ENCODE measurements around the gene SDC3.
"Not testable (repeated sequence)": the region's sequence is repeated elsewhere in the genome, so short reads cannot be mapped to it uniquely, and the experiment has no call there.

Gene SDC3

DNA sequence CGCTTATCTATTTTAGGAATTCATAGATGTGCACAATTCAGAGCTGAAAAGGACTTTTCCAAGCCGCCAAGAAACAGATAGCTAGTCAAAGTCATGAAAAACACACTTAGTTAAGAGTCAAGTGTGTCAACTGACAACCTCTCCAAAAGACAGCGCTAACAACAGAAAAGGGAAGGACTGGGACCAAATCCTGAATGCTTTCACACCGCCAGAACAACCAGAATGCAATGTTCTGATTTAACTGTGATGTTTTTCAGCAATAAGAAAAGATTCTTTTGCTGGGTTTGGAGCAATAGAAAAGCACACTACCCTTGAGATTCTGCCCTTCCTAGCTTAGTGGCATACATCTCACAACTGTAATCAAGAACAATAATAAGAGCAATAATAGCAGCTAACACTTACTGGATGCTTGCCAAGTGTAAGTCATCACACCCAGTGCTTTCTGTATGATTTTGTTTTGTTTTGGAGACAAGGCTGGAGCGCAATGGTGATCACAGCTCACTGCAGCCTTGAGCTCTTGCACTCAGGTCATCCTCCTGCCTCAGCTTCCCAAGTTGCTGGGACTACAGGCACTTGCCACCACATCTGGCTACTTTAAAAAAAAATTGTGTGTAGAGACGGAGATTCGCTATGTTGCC, 33.9 kb upstream of the SDC3 start:
- Histone ChIP-seq H3K9ac (ENCODE audit: low read length) (no peak overlapping the region), H3K36me3 (ENCODE audit: control insufficient read depth, insufficient read depth, low read length) (peaks cover 4% of the 10 kb centered on the region)

GRCh38 chr1:30940541-30940940, 32.0 kb upstream of the SDC3 start:
- Histone ChIP-seq H3K4me1 (ENCODE audit: control insufficient read depth, insufficient read depth, low read length) (no peaks in the 10 kb centered on the region), H3K27me3 (ENCODE audit: control insufficient read depth, insufficient read depth, low read length) (no peaks in the 10 kb centered on the region), H3K36me3 (ENCODE audit: control insufficient read depth, insufficient read depth, low read length) (peaks cover 14% of the 10 kb centered on the region), H3K4me3 (ENCODE audit: low read length) (no peak overlapping the region), H3K9me3 (ENCODE audit: control insufficient read depth, low read length) (no peaks in the 10 kb centered on the region), H3K9ac (ENCODE audit: low read length) (no peak overlapping the region)

More for the DNA sequence above, 33.9 kb upstream of the SDC3 start:
- Histone ChIP-seq H3K4me1 (ENCODE audit: control insufficient read depth, insufficient read depth, low read length) (no peaks in the 10 kb centered on the region), H3K27me3 (ENCODE audit: control insufficient read depth, insufficient read depth, low read length) (no peaks in the 10 kb centered on the region), H3K9me3 (ENCODE audit: control insufficient read depth, low read length) (no peaks in the 10 kb centered on the region), H3K4me3 (ENCODE audit: low read length) (no peak overlapping the region)

GRCh38 chr1:30936541-30937171, 28.1 kb upstream of the SDC3 start:
- Histone ChIP-seq H3K36me3 (ENCODE audit: control insufficient read depth, insufficient read depth, low read length) (peaks cover 15% of the 10 kb centered on the region), H3K9ac (ENCODE audit: low read length) (no peak overlapping the region), H3K9me3 (ENCODE audit: control insufficient read depth, low read length) (no peaks in the 10 kb centered on the region), H3K4me3 (ENCODE audit: low read length) (no peak overlapping the region), H3K4me1 (ENCODE audit: control insufficient read depth, insufficient read depth, low read length) (no peaks in the 10 kb centered on the region), H3K27me3 (ENCODE audit: control insufficient read depth, insufficient read depth, low read length) (no peaks in the 10 kb centered on the region)

DNA sequence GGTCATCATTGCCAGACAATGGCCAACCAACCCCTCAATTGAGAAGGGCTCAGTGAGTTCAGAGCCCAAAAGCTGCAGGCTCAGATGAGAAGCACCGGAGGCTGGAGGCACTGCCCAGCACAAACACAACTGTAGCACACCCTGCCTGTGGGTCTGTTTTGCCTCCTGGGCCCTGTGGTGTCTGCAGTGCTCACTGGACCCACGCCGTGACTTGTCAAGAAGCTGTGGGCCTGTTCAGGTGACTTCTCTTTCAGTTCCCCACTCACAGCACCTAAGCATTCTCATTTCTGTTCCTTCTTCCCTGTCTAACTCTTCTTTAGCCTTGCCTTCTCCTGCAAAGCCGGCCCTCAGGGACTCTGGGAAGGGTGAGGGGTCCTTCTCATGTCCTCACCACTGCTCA, 27.2 kb upstream of the SDC3 start:
- H3K9ac ChIP-seq (ENCODE audit: low read length); H3K27me3 ChIP-seq (ENCODE audit: control insufficient read depth, insufficient read depth, low read length); H3K4me3 ChIP-seq (ENCODE audit: low read length); H3K4me1 ChIP-seq (ENCODE audit: control insufficient read depth, insufficient read depth, low read length); H3K9me3 ChIP-seq (ENCODE audit: control insufficient read depth, low read length): not testable (repeated sequence)
- peaks cover 18% of the 10 kb centered on the region for H3K36me3 ChIP-seq (ENCODE audit: control insufficient read depth, insufficient read depth, low read length)

DNA sequence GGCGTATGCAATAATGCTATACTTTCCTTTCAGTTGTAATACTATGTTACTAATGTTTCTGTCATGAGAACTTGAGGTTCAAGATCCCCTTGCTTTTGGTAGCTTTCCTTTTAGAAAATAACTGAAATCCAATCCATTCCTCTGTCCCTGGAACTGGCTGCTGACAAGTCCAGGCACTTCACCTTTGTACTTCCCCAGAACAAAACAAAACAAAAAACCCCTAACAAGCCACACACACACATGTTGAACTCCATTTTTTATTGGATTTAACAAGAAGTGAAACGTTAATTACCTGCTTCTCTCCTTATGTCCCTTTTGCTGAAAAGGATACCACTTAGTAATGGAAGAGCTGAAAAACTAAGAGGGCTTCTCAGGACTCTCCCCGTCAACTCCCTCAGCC, 26.1 kb upstream of the SDC3 start:
- H3K36me3 ChIP-seq (ENCODE audit: control insufficient read depth, insufficient read depth, low read length) = peaks cover 18% of the 10 kb centered on the region
- no peaks in the 10 kb centered on the region for H3K27me3 ChIP-seq (ENCODE audit: control insufficient read depth, insufficient read depth, low read length)
- H3K4me1 ChIP-seq (ENCODE audit: control insufficient read depth, insufficient read depth, low read length) = no peaks in the 10 kb centered on the region
- no peak overlapping the region for H3K4me3 ChIP-seq (ENCODE audit: low read length)
- no peaks in the 10 kb centered on the region for H3K9me3 ChIP-seq (ENCODE audit: control insufficient read depth, low read length)
- H3K9ac ChIP-seq (ENCODE audit: low read length) = no peak overlapping the region

DNA sequence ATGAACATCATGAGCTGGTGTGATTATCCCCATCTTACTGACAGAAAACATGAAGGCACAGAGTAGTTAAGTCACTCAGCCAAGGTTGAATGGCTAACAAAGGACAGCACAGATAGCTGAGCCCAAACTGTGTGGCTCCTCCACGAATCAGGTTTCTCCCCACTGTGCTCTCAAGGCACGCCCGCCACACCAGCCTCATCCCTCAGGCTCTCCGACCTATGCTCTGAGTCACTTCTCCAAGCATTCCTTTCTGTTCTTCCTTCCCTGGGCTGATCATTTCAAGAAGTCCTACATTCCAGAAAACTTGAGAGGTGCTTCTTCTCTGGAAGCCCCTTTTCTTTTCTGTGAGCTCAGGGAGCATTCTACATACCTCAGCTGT, 25.3 kb upstream of the SDC3 start:
- no peaks in the 10 kb centered on the region for H3K4me1 ChIP-seq (ENCODE audit: control insufficient read depth, insufficient read depth, low read length)
- peaks cover 18% of the 10 kb centered on the region for H3K36me3 ChIP-seq (ENCODE audit: control insufficient read depth, insufficient read depth, low read length)
- H3K9me3 ChIP-seq (ENCODE audit: control insufficient read depth, low read length) = no peaks in the 10 kb centered on the region
- H3K4me3 ChIP-seq (ENCODE audit: low read length) = no peak overlapping the region
- no peaks in the 10 kb centered on the region for H3K27me3 ChIP-seq (ENCODE audit: control insufficient read depth, insufficient read depth, low read length)
- no peak overlapping the region for H3K9ac ChIP-seq (ENCODE audit: low read length)

DNA sequence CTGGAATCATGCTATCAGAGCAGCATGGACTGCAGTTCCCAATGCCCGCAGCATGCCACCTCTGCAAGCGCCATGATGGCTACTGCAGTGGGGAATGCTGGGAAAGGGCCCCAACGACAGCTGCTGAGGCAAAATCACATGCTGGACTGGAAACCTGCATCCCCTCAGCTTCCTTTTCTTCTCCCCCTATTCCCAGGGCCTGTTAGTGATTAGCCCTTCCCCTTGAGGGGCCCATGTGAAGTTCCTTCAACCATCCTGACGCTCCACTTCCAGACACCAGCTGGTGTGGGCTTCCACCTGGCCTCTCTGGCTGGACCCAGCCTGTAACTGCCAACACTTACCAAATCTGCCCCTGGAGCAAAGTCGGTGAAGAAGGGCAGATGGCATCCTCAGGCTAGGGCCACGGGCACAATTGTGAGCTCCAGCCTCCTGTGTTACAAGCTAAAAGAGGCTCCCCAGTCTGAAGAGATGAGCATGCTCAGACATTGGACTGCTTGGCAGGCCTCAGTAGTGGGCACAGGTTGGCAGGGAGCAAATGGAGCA, 22.1 kb upstream of the SDC3 start:
- H3K4me3 ChIP-seq (ENCODE audit: low read length) = no peak overlapping the region
- no peaks in the 10 kb centered on the region for H3K4me1 ChIP-seq (ENCODE audit: control insufficient read depth, insufficient read depth, low read length)
- H3K9ac ChIP-seq (ENCODE audit: low read length) = no peak overlapping the region
- no peaks in the 10 kb centered on the region for H3K9me3 ChIP-seq (ENCODE audit: control insufficient read depth, low read length)
- no peaks in the 10 kb centered on the region for H3K27me3 ChIP-seq (ENCODE audit: control insufficient read depth, insufficient read depth, low read length)
- peaks cover 9% of the 10 kb centered on the region for H3K36me3 ChIP-seq (ENCODE audit: control insufficient read depth, insufficient read depth, low read length)

DNA sequence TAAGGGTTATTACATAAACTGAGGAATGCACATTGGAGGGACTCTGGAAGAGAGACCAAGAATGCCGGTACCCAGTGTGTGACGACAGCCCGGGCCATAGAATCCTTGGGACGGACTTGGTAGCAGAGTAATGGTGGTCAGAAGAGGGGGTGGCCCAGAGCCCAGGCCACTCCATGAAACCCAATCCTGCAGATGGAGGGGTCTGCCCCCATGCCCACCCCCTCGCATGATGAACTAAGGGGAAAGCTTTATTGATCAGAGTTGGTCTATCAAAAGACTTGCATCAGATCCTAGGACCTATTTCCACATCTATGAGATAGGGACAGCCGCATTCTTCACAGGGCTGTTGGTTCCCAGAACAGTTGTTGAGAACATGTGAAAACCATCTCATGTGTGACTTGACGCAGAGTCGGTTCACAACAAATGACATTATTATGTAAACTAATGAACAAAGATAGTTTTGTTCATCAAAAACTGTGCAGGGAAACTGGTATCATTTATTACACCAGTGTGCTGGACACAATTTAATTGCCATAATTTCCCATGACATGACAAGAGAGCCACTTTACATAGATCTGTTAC, 21.5 kb upstream of the SDC3 start:
- no peak overlapping the region for H3K4me3 ChIP-seq (ENCODE audit: low read length)
- H3K36me3 ChIP-seq (ENCODE audit: control insufficient read depth, insufficient read depth, low read length) = peaks cover 9% of the 10 kb centered on the region
- no peaks in the 10 kb centered on the region for H3K4me1 ChIP-seq (ENCODE audit: control insufficient read depth, insufficient read depth, low read length)
- no peaks in the 10 kb centered on the region for H3K9me3 ChIP-seq (ENCODE audit: control insufficient read depth, low read length)
- H3K9ac ChIP-seq (ENCODE audit: low read length) = no peak overlapping the region
- no peaks in the 10 kb centered on the region for H3K27me3 ChIP-seq (ENCODE audit: control insufficient read depth, insufficient read depth, low read length)

DNA sequence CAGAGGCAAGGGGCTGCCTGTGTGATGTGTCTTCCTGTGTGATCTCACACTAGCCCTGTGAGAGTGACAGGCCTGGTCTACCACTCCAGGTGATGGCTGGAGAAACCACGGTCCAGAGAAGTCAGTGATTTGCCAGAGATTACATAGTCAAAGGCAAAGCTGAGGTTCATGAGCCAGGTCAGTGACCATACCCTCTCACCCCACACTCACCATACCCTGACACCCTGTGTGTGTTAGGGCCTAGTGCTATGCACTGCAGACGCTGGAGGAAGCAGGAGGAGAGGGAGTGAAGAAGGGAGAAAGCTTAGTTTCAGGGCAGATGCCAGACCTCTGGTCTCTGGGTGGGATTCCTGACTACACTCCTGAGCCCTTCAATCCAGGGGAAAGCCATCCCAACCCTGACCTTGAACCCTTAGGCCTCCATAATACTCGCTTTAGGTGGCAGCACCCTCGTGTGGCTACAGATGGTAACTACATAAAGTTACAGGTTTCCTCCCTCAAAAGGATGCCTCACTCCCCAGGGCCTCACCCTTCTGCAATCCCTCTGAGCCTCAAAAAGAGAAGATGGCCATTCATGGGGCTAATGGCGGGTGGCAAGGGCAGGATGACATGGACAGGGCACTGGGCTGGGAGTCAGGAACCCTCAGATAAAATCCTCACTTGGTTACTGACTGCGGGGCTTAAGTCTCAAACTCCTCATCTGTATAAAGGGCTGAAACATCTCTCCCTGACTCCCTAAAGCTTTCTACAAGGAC, 20.8 kb upstream of the SDC3 start:
- H3K4me3 ChIP-seq (ENCODE audit: low read length) = no peak overlapping the region
- H3K27me3 ChIP-seq (ENCODE audit: control insufficient read depth, insufficient read depth, low read length) = no peaks in the 10 kb centered on the region
- H3K9ac ChIP-seq (ENCODE audit: low read length) = no peak overlapping the region
- H3K9me3 ChIP-seq (ENCODE audit: control insufficient read depth, low read length) = no peaks in the 10 kb centered on the region
- no peaks in the 10 kb centered on the region for H3K4me1 ChIP-seq (ENCODE audit: control insufficient read depth, insufficient read depth, low read length)
- H3K36me3 ChIP-seq (ENCODE audit: control insufficient read depth, insufficient read depth, low read length) = peaks cover 8% of the 10 kb centered on the region

DNA sequence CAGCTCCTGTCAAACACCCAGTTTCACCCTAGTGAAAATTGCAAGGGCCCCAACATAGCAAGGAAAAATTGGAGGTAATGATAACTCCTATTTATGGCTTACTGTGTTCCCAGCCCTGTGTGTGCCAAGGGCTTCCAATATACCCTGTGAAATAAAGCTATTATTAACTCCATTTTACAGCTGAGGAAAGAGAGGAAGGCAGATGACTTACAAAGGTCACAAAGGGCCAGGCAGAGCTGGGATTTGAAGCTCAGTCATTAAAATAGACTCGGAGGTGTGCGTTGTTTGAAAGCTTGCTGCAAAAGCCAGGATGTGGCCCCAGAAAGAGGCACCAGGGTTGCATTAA, 20.2 kb upstream of the SDC3 start:
- H3K9ac ChIP-seq (ENCODE audit: low read length) = no peak overlapping the region
- H3K4me1 ChIP-seq (ENCODE audit: control insufficient read depth, insufficient read depth, low read length) = no peaks in the 10 kb centered on the region
- H3K9me3 ChIP-seq (ENCODE audit: control insufficient read depth, low read length) = no peaks in the 10 kb centered on the region
- H3K36me3 ChIP-seq (ENCODE audit: control insufficient read depth, insufficient read depth, low read length) = peaks cover 3% of the 10 kb centered on the region
- no peaks in the 10 kb centered on the region for H3K27me3 ChIP-seq (ENCODE audit: control insufficient read depth, insufficient read depth, low read length)
- H3K4me3 ChIP-seq (ENCODE audit: low read length) = no peak overlapping the region

DNA sequence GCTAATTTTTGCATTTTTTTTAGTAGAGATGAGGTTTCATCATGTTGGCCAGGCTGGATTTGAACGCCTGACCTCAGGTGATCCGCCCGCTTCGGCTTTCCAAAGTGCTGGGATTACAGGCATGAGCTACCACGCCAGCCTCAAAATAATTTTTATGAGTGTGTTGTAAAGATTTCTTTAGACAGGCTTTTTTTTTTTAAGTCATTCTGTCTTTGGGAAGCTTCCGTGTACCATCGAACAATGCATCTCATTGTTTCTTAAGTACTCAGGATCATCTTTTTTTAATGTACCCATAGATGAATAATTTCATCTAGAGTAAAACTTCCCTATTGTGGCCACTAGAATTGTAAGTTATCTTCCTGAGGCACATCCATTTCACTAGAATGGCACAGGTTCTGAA, 19.6 kb upstream of the SDC3 start:
- Histone ChIP-seq H3K9me3 (ENCODE audit: control insufficient read depth, low read length) (no peaks in the 10 kb centered on the region), H3K36me3 (ENCODE audit: control insufficient read depth, insufficient read depth, low read length) (peaks cover 3% of the 10 kb centered on the region), H3K4me1 (ENCODE audit: control insufficient read depth, insufficient read depth, low read length) (no peaks in the 10 kb centered on the region), H3K4me3 (ENCODE audit: low read length) (no peak overlapping the region), H3K9ac (ENCODE audit: low read length) (no peak overlapping the region), H3K27me3 (ENCODE audit: control insufficient read depth, insufficient read depth, low read length) (no peaks in the 10 kb centered on the region)

GRCh38 chr1:30927448-30927847, 18.9 kb upstream of the SDC3 start:
- Histone ChIP-seq H3K9me3 (ENCODE audit: control insufficient read depth, low read length) (no peaks in the 10 kb centered on the region), H3K9ac (ENCODE audit: low read length) (no peak overlapping the region), H3K4me1 (ENCODE audit: control insufficient read depth, insufficient read depth, low read length) (no peaks in the 10 kb centered on the region), H3K36me3 (ENCODE audit: control insufficient read depth, insufficient read depth, low read length) (peaks cover 3% of the 10 kb centered on the region), H3K4me3 (ENCODE audit: low read length) (no peak overlapping the region), H3K27me3 (ENCODE audit: control insufficient read depth, insufficient read depth, low read length) (no peaks in the 10 kb centered on the region)
